ENCODE results near the gene ASPSCR1.

- TF ChIP-seq GATA2 (IDR thresholded peaks at IDR 0.05; ENCODE audit: low read depth, low read length) = no peak
- TF ChIP-seq GATA3 (IDR thresholded peaks at IDR 0.05; ENCODE audit: low read depth, low read length) = no peak
Measured at GRCh38 chr17:81954131-81955057, 23.0 kb upstream of the ASPSCR1 start.
